B cell (primary cell): ENCODE measurements around the gene MYH11.

Experiments used
- EZH2 ChIP-seq: IDR thresholded peaks from 2 replicates; pipeline ENCODE4 v1.6.1; 2012; ENCODE audit warnings: borderline replicate concordance, low read depth, mild to moderate bottlenecking, moderate library complexity, low read length; ENCODE audit not compliant: insufficient read depth, poor library complexity, severe bottlenecking
- TF ChIP-seq, protein P1 (sequence below): fragments of 200-600 bp; IDR thresholded peaks from one replicate; pipeline ENCODE4 v1.8.0; 2022; ENCODE audit warnings: antibody characterized with exemption, mild to moderate bottlenecking

DNA sequence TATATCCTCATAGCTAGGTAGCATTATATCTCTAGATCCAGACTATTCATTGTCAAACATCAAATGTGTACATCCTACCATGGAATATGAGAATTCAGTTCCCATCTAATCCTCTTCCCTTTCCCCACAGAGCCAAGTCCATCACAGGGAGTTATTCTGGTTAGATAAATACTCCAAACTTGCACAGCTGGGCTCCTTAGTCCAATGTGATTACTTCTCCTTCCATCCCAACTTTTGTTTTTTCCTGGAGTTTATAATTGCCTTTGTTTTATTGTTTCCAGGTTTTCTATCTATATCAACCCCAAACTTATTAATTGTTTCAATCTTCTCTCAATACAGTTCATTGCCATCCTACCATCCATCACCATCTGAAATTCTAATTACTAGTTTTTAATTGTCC, 59.9 kb downstream of the MYH11 start:
- TF ChIP-seq, protein P1, sequence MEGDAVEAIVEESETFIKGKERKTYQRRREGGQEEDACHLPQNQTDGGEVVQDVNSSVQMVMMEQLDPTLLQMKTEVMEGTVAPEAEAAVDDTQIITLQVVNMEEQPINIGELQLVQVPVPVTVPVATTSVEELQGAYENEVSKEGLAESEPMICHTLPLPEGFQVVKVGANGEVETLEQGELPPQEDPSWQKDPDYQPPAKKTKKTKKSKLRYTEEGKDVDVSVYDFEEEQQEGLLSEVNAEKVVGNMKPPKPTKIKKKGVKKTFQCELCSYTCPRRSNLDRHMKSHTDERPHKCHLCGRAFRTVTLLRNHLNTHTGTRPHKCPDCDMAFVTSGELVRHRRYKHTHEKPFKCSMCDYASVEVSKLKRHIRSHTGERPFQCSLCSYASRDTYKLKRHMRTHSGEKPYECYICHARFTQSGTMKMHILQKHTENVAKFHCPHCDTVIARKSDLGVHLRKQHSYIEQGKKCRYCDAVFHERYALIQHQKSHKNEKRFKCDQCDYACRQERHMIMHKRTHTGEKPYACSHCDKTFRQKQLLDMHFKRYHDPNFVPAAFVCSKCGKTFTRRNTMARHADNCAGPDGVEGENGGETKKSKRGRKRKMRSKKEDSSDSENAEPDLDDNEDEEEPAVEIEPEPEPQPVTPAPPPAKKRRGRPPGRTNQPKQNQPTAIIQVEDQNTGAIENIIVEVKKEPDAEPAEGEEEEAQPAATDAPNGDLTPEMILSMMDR = no peak
- TF ChIP-seq EZH2 = no peak
